H9 (cell line): ENCODE results near the gene NFKB1. TPM values are rescaled to one million over a fixed set of nuclear protein-coding genes. Genes with fewer than 3 reads are reported as not detected.

Experiments
- DNase-seq: peaks from one replicate; pipeline ENCODE4 v3.0.0-alpha.2; 2017
- H2AFZ ChIP-seq: one replicate; pipeline ENCODE4 v1.6.1; 2013; ENCODE audit warnings: mild to moderate bottlenecking, low read length, control low read depth, moderate library complexity
- H2AK5ac ChIP-seq: 2 replicates; pipeline ENCODE4 v1.6.1; 2013; ENCODE audit warnings: low read length, control low read depth, mixed read lengths; ENCODE audit not compliant: insufficient read length
- H2BK120ac ChIP-seq: one replicate; pipeline ENCODE4 v1.6.1; 2013; ENCODE audit warnings: low read depth, mild to moderate bottlenecking, low read length, control low read depth, inconsistent platforms; ENCODE audit not compliant: poor library complexity, severe bottlenecking
- H2BK12ac ChIP-seq: 2 replicates; pipeline ENCODE4 v1.6.1; 2013; ENCODE audit warnings: low read length, control low read depth, mixed read lengths, low read depth; ENCODE audit not compliant: insufficient read length
- H2BK15ac ChIP-seq: 2 replicates; pipeline ENCODE4 v1.6.1; 2013; ENCODE audit warnings: low read depth, low read length, control low read depth
- H2BK20ac ChIP-seq: one replicate; pipeline ENCODE4 v1.6.1; 2013; ENCODE audit warnings: low read depth, mild to moderate bottlenecking, low read length, control low read depth, inconsistent platforms; ENCODE audit not compliant: poor library complexity, severe bottlenecking
- H2BK5ac ChIP-seq: 2 replicates; pipeline ENCODE4 v1.6.1; 2013; ENCODE audit warnings: low read length, control low read depth, mixed read lengths; ENCODE audit not compliant: insufficient read length
- H3K14ac ChIP-seq: 2 replicates; pipeline ENCODE4 v1.6.1; 2013; ENCODE audit warnings: low read length, control low read depth; ENCODE audit not compliant: insufficient read depth
- H3K18ac ChIP-seq: 2 replicates; pipeline ENCODE4 v1.6.1; 2013; ENCODE audit warnings: low read depth, mild to moderate bottlenecking, mixed read lengths, low read length, control low read depth; ENCODE audit not compliant: insufficient read length
- H3K23ac ChIP-seq: 2 replicates; pipeline ENCODE4 v1.6.1; 2013; ENCODE audit warnings: low read length, control low read depth, mixed read lengths, low read depth; ENCODE audit not compliant: insufficient read length
- H3K23me2 ChIP-seq: 2 replicates; pipeline ENCODE4 v1.6.1; 2013; ENCODE audit warnings: low read depth, mild to moderate bottlenecking, mixed read lengths, low read length, control low read depth; ENCODE audit not compliant: insufficient read length, poor library complexity, severe bottlenecking
- H3K27ac ChIP-seq: 2 replicates; pipeline ENCODE4 v1.5.1; 2013; ENCODE audit warnings: low read length, control low read depth, mixed read lengths, low read depth; ENCODE audit not compliant: insufficient read length
- H3K27me3 ChIP-seq: 2 replicates; pipeline ENCODE4 v1.6.1; 2013; ENCODE audit warnings: low read length, control low read depth, inconsistent platforms; ENCODE audit not compliant: insufficient read depth
- H3K4ac ChIP-seq: 2 replicates; pipeline ENCODE4 v1.6.1; 2013; ENCODE audit warnings: low read depth, mild to moderate bottlenecking, control low read depth, inconsistent platforms, low read length, moderate library complexity
- H3K4me1 ChIP-seq: 2 replicates; pipeline ENCODE4 v1.6.1; 2013; ENCODE audit warnings: low read length, control low read depth, inconsistent platforms; ENCODE audit not compliant: insufficient read depth
- H3K4me2 ChIP-seq: 2 replicates; pipeline ENCODE4 v1.6.1; 2013; ENCODE audit warnings: low read length, control low read depth, mixed read lengths; ENCODE audit not compliant: insufficient read length, insufficient read depth
- H3K56ac ChIP-seq: 2 replicates; pipeline ENCODE4 v1.6.1; 2013; ENCODE audit warnings: low read depth, mild to moderate bottlenecking, mixed read lengths, low read length, control low read depth; ENCODE audit not compliant: insufficient read length
- H3K79me1 ChIP-seq: 2 replicates; pipeline ENCODE4 v1.6.1; 2013; ENCODE audit warnings: low read depth, mild to moderate bottlenecking, moderate library complexity, low read length, control low read depth, inconsistent platforms; ENCODE audit not compliant: insufficient read depth, poor library complexity, severe bottlenecking
- H3K79me2 ChIP-seq: 2 replicates; pipeline ENCODE4 v1.6.1; 2013; ENCODE audit warnings: low read length, control low read depth, inconsistent platforms; ENCODE audit not compliant: insufficient read depth
- H3K9ac ChIP-seq: 2 replicates; pipeline ENCODE4 v1.6.1; 2013; ENCODE audit warnings: low read length, control low read depth, mixed read lengths; ENCODE audit not compliant: insufficient read length; ENCODE audit errors: extremely low read depth
- H3K9me3 ChIP-seq: one replicate; pipeline ENCODE4 v1.6.1; 2013; ENCODE audit warnings: low read depth, low read length, inconsistent platforms; ENCODE audit not compliant: control insufficient read depth
- H3T11ph ChIP-seq: one replicate; pipeline ENCODE4 v1.6.1; 2013; ENCODE audit warnings: mild to moderate bottlenecking, low read length, control low read depth, inconsistent platforms
- H4K20me1 ChIP-seq: one replicate; pipeline ENCODE4 v1.6.1; 2013; ENCODE audit not compliant: control insufficient read depth, insufficient read length, insufficient read depth
- H4K5ac ChIP-seq: 2 replicates; pipeline ENCODE4 v1.6.1; 2013; ENCODE audit warnings: low read depth, mild to moderate bottlenecking, mixed read lengths, low read length, control low read depth; ENCODE audit not compliant: insufficient read length
- H4K8ac ChIP-seq: replicated peaks from 2 replicates; pipeline ENCODE4 v1.6.1; 2013; ENCODE audit warnings: low read length, control low read depth, mixed read lengths, low read depth; ENCODE audit not compliant: insufficient read length
- H4K91ac ChIP-seq: 2 replicates; pipeline ENCODE4 v1.6.1; 2013; ENCODE audit warnings: low read depth, mild to moderate bottlenecking, moderate library complexity, mixed read lengths, low read length, control low read depth; ENCODE audit not compliant: insufficient read length
- H3K27ac Mint-ChIP-seq, 3 experiments: 2 replicates in 2 of 3; 3 replicates in 1 of 3; pipeline ENCODE4 v1.8.0; 2020 to 2021; ENCODE audit warnings: mixed read lengths in 3 of 3, mild to moderate bottlenecking in 1 of 3, moderate library complexity in 1 of 3
- H3K27me3 Mint-ChIP-seq: 2 replicates; pipeline ENCODE4 v1.8.0; 2021; ENCODE audit warnings: low read depth, mild to moderate bottlenecking, moderate library complexity, mixed read lengths
- H3K36me3 Mint-ChIP-seq, 3 experiments: 2 replicates in 2 of 3; 3 replicates in 1 of 3; pipeline ENCODE4 v1.8.0; 2020 to 2021; ENCODE audit warnings: low read depth in 3 of 3, mixed read lengths in 3 of 3; ENCODE audit not compliant: insufficient read depth in 1 of 3
- H3K4me1 Mint-ChIP-seq, 2 experiments: 2 replicates each; pipeline ENCODE4 v1.8.0; 2020; ENCODE audit warnings: mixed read lengths in 2 of 2
- H3K4me3 Mint-ChIP-seq, 2 experiments: 2 replicates in 1 of 2; 3 replicates in 1 of 2; pipeline ENCODE4 v1.8.0; 2020 to 2021; ENCODE audit warnings: mild to moderate bottlenecking in 2 of 2, mixed read lengths in 2 of 2, moderate library complexity in 1 of 2
- H3K9me3 Mint-ChIP-seq, 2 experiments: 2 replicates in 1 of 2; 3 replicates in 1 of 2; pipeline ENCODE4 v1.8.0; 2020; ENCODE audit warnings: mild to moderate bottlenecking in 2 of 2, mixed read lengths in 2 of 2, moderate library complexity in 1 of 2
- total RNA-seq: library from RNA; stranded (reverse); gene quantifications from 2 replicates; pipeline ENCODE4 v1.2.1, GENCODE V29; 2021
- TF ChIP-seq, protein P1 (sequence below): fragments of 200-600 bp; sonication (generic); conservative IDR thresholded peaks from 3 replicates; pipeline ENCODE4 v1.8.0; 2021; ENCODE audit warnings: antibody characterized with exemption, mild to moderate bottlenecking

NFKB1 gene
- total RNA-seq, 1 experiment from 2014 or later = 5.7 TPM

DNA sequence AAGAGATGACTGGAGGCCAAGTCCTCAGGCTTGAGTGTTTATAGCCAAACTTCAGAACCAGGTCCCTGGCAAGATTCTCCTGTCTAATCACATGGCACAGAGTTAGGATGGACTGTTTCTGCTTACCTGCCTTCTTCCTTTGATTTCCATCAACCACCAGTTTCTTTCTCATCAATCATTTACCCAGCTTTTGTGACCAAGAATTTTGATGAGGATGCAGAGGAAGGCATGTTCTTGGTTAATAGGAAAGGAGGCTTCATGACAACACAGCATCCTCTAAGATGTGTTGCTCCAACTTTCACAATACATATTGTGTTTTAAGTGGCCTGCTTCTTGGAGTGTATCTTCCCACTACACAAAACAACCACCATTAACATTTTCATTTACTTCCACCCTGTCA, 65.3 kb downstream of the NFKB1 start:
- H3K23ac ChIP-seq = no peak overlapping the region
- H4K8ac ChIP-seq = no peak overlapping the region
- no peak overlapping the region for H2BK5ac ChIP-seq
- no peaks in the 10 kb centered on the region for H3K4me1 ChIP-seq
- H3K23me2 ChIP-seq = no peaks in the 10 kb centered on the region
- H3K79me2 ChIP-seq = no peaks in the 10 kb centered on the region
- Mint-ChIP-seq H3K27ac (no peak overlapping the region), H3K9me3 (peaks cover 3 to 4% of the 10 kb centered on the region in 2 experiments; a peak in 2 of 5 replicates), H3K27me3 (no peaks in the 10 kb centered on the region), H3K4me1 (peaks cover 0 to 4% of the 10 kb centered on the region in 2 experiments; a peak in 1 of 4 replicates), H3K4me3 (no peak overlapping the region), H3K36me3 (peaks cover 0 to 4% (median 0%) of the 10 kb centered on the region in 3 experiments; a peak in 2 of 7 replicates)
- TF ChIP-seq, protein P1, sequence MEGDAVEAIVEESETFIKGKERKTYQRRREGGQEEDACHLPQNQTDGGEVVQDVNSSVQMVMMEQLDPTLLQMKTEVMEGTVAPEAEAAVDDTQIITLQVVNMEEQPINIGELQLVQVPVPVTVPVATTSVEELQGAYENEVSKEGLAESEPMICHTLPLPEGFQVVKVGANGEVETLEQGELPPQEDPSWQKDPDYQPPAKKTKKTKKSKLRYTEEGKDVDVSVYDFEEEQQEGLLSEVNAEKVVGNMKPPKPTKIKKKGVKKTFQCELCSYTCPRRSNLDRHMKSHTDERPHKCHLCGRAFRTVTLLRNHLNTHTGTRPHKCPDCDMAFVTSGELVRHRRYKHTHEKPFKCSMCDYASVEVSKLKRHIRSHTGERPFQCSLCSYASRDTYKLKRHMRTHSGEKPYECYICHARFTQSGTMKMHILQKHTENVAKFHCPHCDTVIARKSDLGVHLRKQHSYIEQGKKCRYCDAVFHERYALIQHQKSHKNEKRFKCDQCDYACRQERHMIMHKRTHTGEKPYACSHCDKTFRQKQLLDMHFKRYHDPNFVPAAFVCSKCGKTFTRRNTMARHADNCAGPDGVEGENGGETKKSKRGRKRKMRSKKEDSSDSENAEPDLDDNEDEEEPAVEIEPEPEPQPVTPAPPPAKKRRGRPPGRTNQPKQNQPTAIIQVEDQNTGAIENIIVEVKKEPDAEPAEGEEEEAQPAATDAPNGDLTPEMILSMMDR = no peak
- H2BK15ac ChIP-seq = no peak overlapping the region
- no peak overlapping the region for H3T11ph ChIP-seq
- H3K56ac ChIP-seq = no peak overlapping the region
- H3K27ac ChIP-seq = no peak overlapping the region
- no peaks in the 10 kb centered on the region for H4K20me1 ChIP-seq
- no peaks in the 10 kb centered on the region for H3K27me3 ChIP-seq
- H4K91ac ChIP-seq = no peak overlapping the region
- no peak overlapping the region for H2BK20ac ChIP-seq
- no peak overlapping the region for H3K4me2 ChIP-seq
- H3K79me1 ChIP-seq = no peaks in the 10 kb centered on the region
- H2BK12ac ChIP-seq = no peak overlapping the region
- no peak overlapping the region for H2AK5ac ChIP-seq
- no peak overlapping the region for H3K14ac ChIP-seq
- H3K9me3 ChIP-seq = no peaks in the 10 kb centered on the region
- H2BK120ac ChIP-seq = no peak overlapping the region
- no peak overlapping the region for H3K18ac ChIP-seq
- no peak overlapping the region for H4K5ac ChIP-seq
- H3K4ac ChIP-seq = no peak overlapping the region
- no peak overlapping the region for H3K9ac ChIP-seq
- DNase-seq = no peak
- H2AFZ ChIP-seq = no peak overlapping the region
